Measurements from ENCODE around the gene TRDMT1. TPM values are rescaled to one million over a fixed set of nuclear protein-coding genes. Genes with fewer than 3 reads are reported as not detected.

The TRDMT1 gene
- polyA plus RNA-seq, 1 donor (not counting 4 experiments of a cell fraction or from before 2014, with no cell fraction given), result 6.6 TPM

DNA sequence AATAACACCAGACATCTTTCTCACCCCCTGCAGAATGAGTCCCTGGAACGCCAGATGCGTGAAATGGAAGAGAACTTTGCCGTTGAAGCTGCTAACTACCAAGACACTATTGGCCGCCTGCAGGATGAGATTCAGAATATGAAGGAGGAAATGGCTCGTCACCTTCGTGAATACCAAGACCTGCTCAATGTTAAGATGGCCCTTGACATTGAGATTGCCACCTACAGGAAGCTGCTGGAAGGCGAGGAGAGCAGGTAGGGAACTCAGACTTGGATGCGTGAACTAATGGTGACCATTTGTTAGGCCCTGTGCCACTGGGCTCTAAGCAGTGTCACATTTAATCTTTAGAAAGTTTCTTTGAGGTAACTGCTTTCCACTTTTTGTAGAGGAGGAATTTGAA, 33.7 kb upstream of the TRDMT1 start:
- no peak for DNase-seq (ENCODE audit: low read depth, low spot score)
- H3K4me3 ChIP-seq (ENCODE audit: control insufficient read depth in 2 of 3, extremely low read depth in 1 of 3, insufficient read depth in 2 of 3, low read depth in 1 of 3, low read length in 3 of 3), result no peak overlapping the region
- H3K4me2 ChIP-seq (ENCODE audit: control insufficient read depth, extremely low read depth, insufficient read depth, low read depth, low read length), result no peak overlapping the region
- H3K9me3 ChIP-seq (ENCODE audit: control insufficient read depth, low read depth, low read length), result no peaks in the 10 kb centered on the region
- H3K9ac ChIP-seq (ENCODE audit: control insufficient read depth, extremely low read depth, insufficient read depth, low read length), result no peak overlapping the region
- H4K20me1 ChIP-seq (ENCODE audit: control insufficient read depth, extremely low read depth, insufficient read depth, low read length), result peaks cover 10% of the 10 kb centered on the region
- dilution Hi-C loops (cut with MboI; ENCODE audit: extremely low pct_ligation_motif_present, low sequenced_read_pairs), result no loop called here
- FAIRE-seq, result no peak
- peaks cover 5% of the 10 kb centered on the region for H3K4me1 ChIP-seq (ENCODE audit: control insufficient read depth, extremely low read depth, insufficient read depth, low read length)
- H3K27ac ChIP-seq (ENCODE audit: control insufficient read depth, insufficient read depth, low read length), result no peak overlapping the region
- no peak for TF ChIP-seq EZH2 (IDR thresholded peaks at IDR 0.05; ENCODE audit: low read length)
- TF ChIP-seq, protein P1, sequence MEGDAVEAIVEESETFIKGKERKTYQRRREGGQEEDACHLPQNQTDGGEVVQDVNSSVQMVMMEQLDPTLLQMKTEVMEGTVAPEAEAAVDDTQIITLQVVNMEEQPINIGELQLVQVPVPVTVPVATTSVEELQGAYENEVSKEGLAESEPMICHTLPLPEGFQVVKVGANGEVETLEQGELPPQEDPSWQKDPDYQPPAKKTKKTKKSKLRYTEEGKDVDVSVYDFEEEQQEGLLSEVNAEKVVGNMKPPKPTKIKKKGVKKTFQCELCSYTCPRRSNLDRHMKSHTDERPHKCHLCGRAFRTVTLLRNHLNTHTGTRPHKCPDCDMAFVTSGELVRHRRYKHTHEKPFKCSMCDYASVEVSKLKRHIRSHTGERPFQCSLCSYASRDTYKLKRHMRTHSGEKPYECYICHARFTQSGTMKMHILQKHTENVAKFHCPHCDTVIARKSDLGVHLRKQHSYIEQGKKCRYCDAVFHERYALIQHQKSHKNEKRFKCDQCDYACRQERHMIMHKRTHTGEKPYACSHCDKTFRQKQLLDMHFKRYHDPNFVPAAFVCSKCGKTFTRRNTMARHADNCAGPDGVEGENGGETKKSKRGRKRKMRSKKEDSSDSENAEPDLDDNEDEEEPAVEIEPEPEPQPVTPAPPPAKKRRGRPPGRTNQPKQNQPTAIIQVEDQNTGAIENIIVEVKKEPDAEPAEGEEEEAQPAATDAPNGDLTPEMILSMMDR (optimal IDR thresholded peaks at IDR 0.05 in 1 of 3, IDR thresholded peaks at IDR 0.05 in 1 of 3, conservative IDR thresholded peaks at IDR 0.05 in 1 of 3; ENCODE audit: extremely low read depth in 1 of 3, insufficient read depth in 2 of 3, low read length in 3 of 3), result peak in 1 of 3 experiments; percentile 19
- H3K36me3 ChIP-seq (ENCODE audit: control insufficient read depth in 2 of 2, extremely low read depth in 1 of 2, insufficient read depth in 2 of 2, low read length in 2 of 2), result peaks cover 14% of the 10 kb centered on the region in 2 experiments
- peaks cover 14% of the 10 kb centered on the region for H3K79me2 ChIP-seq (ENCODE audit: control insufficient read depth, insufficient read depth, low read length)
- H2AFZ ChIP-seq (ENCODE audit: control insufficient read depth, low read length), result no peak overlapping the region
- H3K9me1 ChIP-seq (ENCODE audit: control insufficient read depth, extremely low read depth, insufficient read depth, low read length), result no peaks in the 10 kb centered on the region
- H3K27me3 ChIP-seq (ENCODE audit: control insufficient read depth, extremely low read depth, insufficient read depth, low read length), result no peaks in the 10 kb centered on the region

DNA sequence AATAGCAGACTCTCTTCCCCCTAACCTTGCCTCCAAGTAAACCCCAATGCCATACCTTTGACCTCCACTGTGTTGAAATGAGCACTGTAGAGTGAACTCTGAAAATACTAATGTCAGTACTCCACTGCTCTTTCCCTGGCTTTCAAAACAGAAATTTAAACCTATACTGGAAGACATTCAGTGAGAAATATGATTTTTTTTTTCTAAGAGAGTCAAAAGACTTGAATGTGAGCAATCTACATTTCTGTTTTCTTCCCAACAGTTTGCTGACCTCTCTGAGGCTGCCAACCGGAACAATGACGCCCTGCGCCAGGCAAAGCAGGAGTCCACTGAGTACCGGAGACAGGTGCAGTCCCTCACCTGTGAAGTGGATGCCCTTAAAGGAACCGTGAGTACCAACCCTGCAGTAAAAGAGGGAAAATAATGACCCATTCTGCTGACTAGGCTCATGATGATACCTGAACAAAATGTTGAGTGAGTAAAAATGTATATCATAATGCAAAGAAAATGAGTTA, 33.0 kb upstream of the TRDMT1 start:
- DNase-seq (ENCODE audit: low read depth, low spot score) (no peak), FAIRE-seq (no peak)
- Histone ChIP-seq H3K9me3 (ENCODE audit: control insufficient read depth, low read depth, low read length) (no peaks in the 10 kb centered on the region), H3K79me2 (ENCODE audit: control insufficient read depth, insufficient read depth, low read length) (peaks cover 20% of the 10 kb centered on the region), H3K4me3 (ENCODE audit: control insufficient read depth in 2 of 3, extremely low read depth in 1 of 3, insufficient read depth in 2 of 3, low read depth in 1 of 3, low read length in 3 of 3) (no peak overlapping the region), H2AFZ (ENCODE audit: control insufficient read depth, low read length) (no peak overlapping the region), H3K4me1 (ENCODE audit: control insufficient read depth, extremely low read depth, insufficient read depth, low read length) (peaks cover 5% of the 10 kb centered on the region), H3K27ac (ENCODE audit: control insufficient read depth, insufficient read depth, low read length) (no peak overlapping the region), H3K9me1 (ENCODE audit: control insufficient read depth, extremely low read depth, insufficient read depth, low read length) (no peaks in the 10 kb centered on the region), H3K36me3 (ENCODE audit: control insufficient read depth in 2 of 2, extremely low read depth in 1 of 2, insufficient read depth in 2 of 2, low read length in 2 of 2) (peaks cover 14% of the 10 kb centered on the region in 2 experiments), H4K20me1 (ENCODE audit: control insufficient read depth, extremely low read depth, insufficient read depth, low read length) (peaks cover 10% of the 10 kb centered on the region), H3K4me2 (ENCODE audit: control insufficient read depth, extremely low read depth, insufficient read depth, low read depth, low read length) (no peak overlapping the region), H3K9ac (ENCODE audit: control insufficient read depth, extremely low read depth, insufficient read depth, low read length) (no peak overlapping the region), H3K27me3 (ENCODE audit: control insufficient read depth, extremely low read depth, insufficient read depth, low read length) (no peaks in the 10 kb centered on the region)
- TF ChIP-seq, protein P1 (optimal IDR thresholded peaks at IDR 0.05 in 1 of 3, IDR thresholded peaks at IDR 0.05 in 1 of 3, conservative IDR thresholded peaks at IDR 0.05 in 1 of 3; ENCODE audit: extremely low read depth in 1 of 3, insufficient read depth in 2 of 3, low read length in 3 of 3), result no peak
- no peak for TF ChIP-seq EZH2 (IDR thresholded peaks at IDR 0.05; ENCODE audit: low read length)
- dilution Hi-C loops (cut with MboI; ENCODE audit: extremely low pct_ligation_motif_present, low sequenced_read_pairs), result no loop called here

All from keratinocyte (primary cell).